Activated B cell treated with CpG ODN at 0.5 μM for 24 hours (primary cell): ENCODE results near the gene ALMS1. TPM values are rescaled to one million over a fixed set of nuclear protein-coding genes. Genes with fewer than 3 reads are reported as not detected.
A peak's percentile ranks its signal among the peaks of the same experiment; 100 is the strongest.

Source experiments
- ATAC-seq: fragments of 200-7000 bp; cut with Tn5 transposase; one replicate; pipeline ENCODE4 v1.10.0; 2021; ENCODE audit warnings: low read depth, mild to moderate bottlenecking, moderate library complexity
- CTCF ChIA-PET: fragments of 350-600 bp; sonication (Branson Sonifier 250); formaldehyde crosslinking; loops from one replicate; lab custom pipeline; 2021; ENCODE audit warnings: antibody characterized with exemption; lab: Charles Lee
- POLR2A ChIA-PET: fragments of 350-600 bp; sonication (Branson Sonifier 250); formaldehyde crosslinking; loops from one replicate; lab custom pipeline; 2021; ENCODE audit warnings: antibody characterized with exemption; lab: Charles Lee
- DNase-seq: peaks from one replicate; pipeline ENCODE4 v3.0.0; 2022
- H3K27ac Mint-ChIP-seq: one replicate; pipeline ENCODE4 v1.8.0; 2020; ENCODE audit warnings: mixed read lengths
- H3K27me3 Mint-ChIP-seq: one replicate; pipeline ENCODE4 v1.8.0; 2021; ENCODE audit warnings: mixed read lengths
- H3K36me3 Mint-ChIP-seq: one replicate; pipeline ENCODE4 v1.8.0; 2021; ENCODE audit warnings: low read depth, mixed read lengths
- H3K4me1 Mint-ChIP-seq: one replicate; pipeline ENCODE4 v1.8.0; 2021; ENCODE audit warnings: mixed read lengths
- H3K4me3 Mint-ChIP-seq: one replicate; pipeline ENCODE4 v1.8.0; 2020; ENCODE audit warnings: mild to moderate bottlenecking, mixed read lengths
- H3K9me3 Mint-ChIP-seq: one replicate; pipeline ENCODE4 v1.8.0; 2020; ENCODE audit warnings: mixed read lengths
- intact Hi-C: fragments of 100-400 bp; cut with micrococcal nuclease; formaldehyde crosslinking; loops from one replicate; pipeline ENCODE4 v1.15.1; 2024
- total RNA-seq: library from RNA; stranded (reverse); gene quantifications from 2 replicates; pipeline ENCODE4 v1.2.3, GENCODE V29; 2022
- TF ChIP-seq, protein P1 (sequence below): fragments of 200-600 bp; IDR thresholded peaks from one replicate; pipeline ENCODE4 v1.8.0; 2022; ENCODE audit warnings: antibody characterized with exemption, mild to moderate bottlenecking

The ALMS1 gene, protein sequence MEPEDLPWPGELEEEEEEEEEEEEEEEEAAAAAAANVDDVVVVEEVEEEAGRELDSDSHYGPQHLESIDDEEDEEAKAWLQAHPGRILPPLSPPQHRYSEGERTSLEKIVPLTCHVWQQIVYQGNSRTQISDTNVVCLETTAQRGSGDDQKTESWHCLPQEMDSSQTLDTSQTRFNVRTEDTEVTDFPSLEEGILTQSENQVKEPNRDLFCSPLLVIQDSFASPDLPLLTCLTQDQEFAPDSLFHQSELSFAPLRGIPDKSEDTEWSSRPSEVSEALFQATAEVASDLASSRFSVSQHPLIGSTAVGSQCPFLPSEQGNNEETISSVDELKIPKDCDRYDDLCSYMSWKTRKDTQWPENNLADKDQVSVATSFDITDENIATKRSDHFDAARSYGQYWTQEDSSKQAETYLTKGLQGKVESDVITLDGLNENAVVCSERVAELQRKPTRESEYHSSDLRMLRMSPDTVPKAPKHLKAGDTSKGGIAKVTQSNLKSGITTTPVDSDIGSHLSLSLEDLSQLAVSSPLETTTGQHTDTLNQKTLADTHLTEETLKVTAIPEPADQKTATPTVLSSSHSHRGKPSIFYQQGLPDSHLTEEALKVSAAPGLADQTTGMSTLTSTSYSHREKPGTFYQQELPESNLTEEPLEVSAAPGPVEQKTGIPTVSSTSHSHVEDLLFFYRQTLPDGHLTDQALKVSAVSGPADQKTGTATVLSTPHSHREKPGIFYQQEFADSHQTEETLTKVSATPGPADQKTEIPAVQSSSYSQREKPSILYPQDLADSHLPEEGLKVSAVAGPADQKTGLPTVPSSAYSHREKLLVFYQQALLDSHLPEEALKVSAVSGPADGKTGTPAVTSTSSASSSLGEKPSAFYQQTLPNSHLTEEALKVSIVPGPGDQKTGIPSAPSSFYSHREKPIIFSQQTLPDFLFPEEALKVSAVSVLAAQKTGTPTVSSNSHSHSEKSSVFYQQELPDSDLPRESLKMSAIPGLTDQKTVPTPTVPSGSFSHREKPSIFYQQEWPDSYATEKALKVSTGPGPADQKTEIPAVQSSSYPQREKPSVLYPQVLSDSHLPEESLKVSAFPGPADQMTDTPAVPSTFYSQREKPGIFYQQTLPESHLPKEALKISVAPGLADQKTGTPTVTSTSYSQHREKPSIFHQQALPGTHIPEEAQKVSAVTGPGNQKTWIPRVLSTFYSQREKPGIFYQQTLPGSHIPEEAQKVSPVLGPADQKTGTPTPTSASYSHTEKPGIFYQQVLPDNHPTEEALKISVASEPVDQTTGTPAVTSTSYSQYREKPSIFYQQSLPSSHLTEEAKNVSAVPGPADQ (N-terminal part only)
- total RNA-seq: 17.8 and 20.1 TPM in 2 replicates

- Mint-ChIP-seq H3K9me3 (no peaks in the 10 kb centered on the region), H3K4me3 (peak within 1 kb of the TSS; percentile 90), H3K27ac (peak within 1 kb of the TSS; percentile 89), H3K27me3 (peaks cover 3% of the 10 kb centered on the region), H3K36me3 (peaks cover 2% of the 10 kb centered on the region), H3K4me1 (peaks cover 19% of the 10 kb centered on the region)
- intact Hi-C loops: loop anchor here (1.0 to 10.0 kb wide), 9 partner anchors 92 to 1572 kb away; partner anchors contain the start of genes CCT7, EGR4, EXOC6B and FBXO41
- ChIA-PET CTCF (interaction anchor here (1.0 to 1.8 kb wide), 2 partner anchors 95 to 152 kb away, joined by 3 to 4 read pairs; partner anchors contain the start of genes CCT7 and PRADC1), POLR2A (interaction anchor here (1.0 to 2.6 kb wide), 6 partner anchors 94 to 352 kb away, joined by 3 to 34 read pairs (median 4); partner anchors contain the start of genes CCT7, FBXO41, PRADC1 and SFXN5)
- TF ChIP-seq, protein P1, sequence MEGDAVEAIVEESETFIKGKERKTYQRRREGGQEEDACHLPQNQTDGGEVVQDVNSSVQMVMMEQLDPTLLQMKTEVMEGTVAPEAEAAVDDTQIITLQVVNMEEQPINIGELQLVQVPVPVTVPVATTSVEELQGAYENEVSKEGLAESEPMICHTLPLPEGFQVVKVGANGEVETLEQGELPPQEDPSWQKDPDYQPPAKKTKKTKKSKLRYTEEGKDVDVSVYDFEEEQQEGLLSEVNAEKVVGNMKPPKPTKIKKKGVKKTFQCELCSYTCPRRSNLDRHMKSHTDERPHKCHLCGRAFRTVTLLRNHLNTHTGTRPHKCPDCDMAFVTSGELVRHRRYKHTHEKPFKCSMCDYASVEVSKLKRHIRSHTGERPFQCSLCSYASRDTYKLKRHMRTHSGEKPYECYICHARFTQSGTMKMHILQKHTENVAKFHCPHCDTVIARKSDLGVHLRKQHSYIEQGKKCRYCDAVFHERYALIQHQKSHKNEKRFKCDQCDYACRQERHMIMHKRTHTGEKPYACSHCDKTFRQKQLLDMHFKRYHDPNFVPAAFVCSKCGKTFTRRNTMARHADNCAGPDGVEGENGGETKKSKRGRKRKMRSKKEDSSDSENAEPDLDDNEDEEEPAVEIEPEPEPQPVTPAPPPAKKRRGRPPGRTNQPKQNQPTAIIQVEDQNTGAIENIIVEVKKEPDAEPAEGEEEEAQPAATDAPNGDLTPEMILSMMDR: no peak
- DNase-seq (peak; percentile 85), ATAC-seq (peak; percentile 85)
Measured at GRCh38 chr2:73385504-73386341, at the start of gene ALMS1. Gene ALMS1 (plus strand): TSS chr2:73385836. CDS start chr2:73385869, 33 bp downstream.

GRCh38 chr2:73337828-73338227 lies 47.8 kb upstream of the ALMS1 start:
- H3K27me3 Mint-ChIP-seq: peaks cover 4% of the 10 kb centered on the region
- intact Hi-C loops: no loop called here
- ATAC-seq (no peak), DNase-seq (no peak)
- no peak overlapping the region for H3K4me3 Mint-ChIP-seq
- TF ChIP-seq, protein P1: no peak
- ChIA-PET POLR2A (no interaction called here), CTCF (no interaction called here)
- H3K9me3 Mint-ChIP-seq: peaks cover 3% of the 10 kb centered on the region
- peaks cover 9% of the 10 kb centered on the region for H3K4me1 Mint-ChIP-seq
- H3K36me3 Mint-ChIP-seq: no peaks in the 10 kb centered on the region
- no peak overlapping the region for H3K27ac Mint-ChIP-seq

GRCh38 chr2:73339201-73339600 lies 46.4 kb upstream of the ALMS1 start:
- ATAC-seq (no peak), DNase-seq (no peak)
- Mint-ChIP-seq H3K27me3 (no peaks in the 10 kb centered on the region), H3K4me1 (peaks cover 9% of the 10 kb centered on the region), H3K27ac (no peak overlapping the region), H3K36me3 (no peaks in the 10 kb centered on the region), H3K4me3 (no peak overlapping the region), H3K9me3 (peaks cover 2% of the 10 kb centered on the region)
- intact Hi-C loops: no loop called here
- CTCF ChIA-PET: interaction anchor here (0.9 kb wide), 1 partner anchor 43 kb away, joined by 3 read pairs; no protein-coding TSS in a partner anchor
- TF ChIP-seq, protein P1: no peak
- POLR2A ChIA-PET: no interaction called here

DNA sequence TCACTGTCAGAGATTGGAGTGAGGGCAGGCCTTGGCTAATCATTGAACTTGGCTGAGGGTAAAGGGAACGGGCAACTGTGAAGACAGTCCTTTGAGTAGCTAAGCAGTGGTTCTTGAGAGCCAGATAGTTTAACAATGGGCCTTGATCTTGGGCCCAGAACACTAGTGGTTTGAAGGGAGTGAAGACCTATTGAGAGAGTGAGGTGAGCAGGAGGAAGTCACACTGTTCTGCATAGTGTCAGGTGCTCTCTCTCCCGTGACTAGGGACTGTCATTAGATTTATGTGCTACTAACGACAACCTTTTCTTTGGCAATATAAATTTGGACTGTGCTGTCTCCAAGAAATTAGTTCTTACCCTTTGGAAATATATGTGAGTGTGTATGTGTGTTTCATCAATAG lies 44.6 kb upstream of the ALMS1 start:
- no peaks in the 10 kb centered on the region for H3K9me3 Mint-ChIP-seq
- H3K4me1 Mint-ChIP-seq: peaks cover 9% of the 10 kb centered on the region
- ATAC-seq: no peak
- POLR2A ChIA-PET: no interaction called here
- H3K27ac Mint-ChIP-seq: no peak overlapping the region
- CTCF ChIA-PET: no interaction called here
- intact Hi-C loops: no loop called here
- H3K27me3 Mint-ChIP-seq: no peaks in the 10 kb centered on the region
- TF ChIP-seq, protein P1: no peak
- DNase-seq: no peak
- no peaks in the 10 kb centered on the region for H3K36me3 Mint-ChIP-seq
- no peak overlapping the region for H3K4me3 Mint-ChIP-seq
